Activated CD8-positive, alpha-beta memory T cell treated with anti-CD3 and anti-CD28 coated beads for 4 hours (primary cell): ENCODE measurements around the gene GUCY2D.
"Not testable (repeated sequence)": the region's sequence is repeated elsewhere in the genome, so short reads cannot be mapped to it uniquely, and the experiment has no call there.

Experiments used
- DNase-seq, 2 donors: peaks; one replicate each; pipeline ENCODE4 v3.0.0-alpha.2; 2020; ENCODE audit warnings: low read depth in 2 of 2

Gene GUCY2D

DNA sequence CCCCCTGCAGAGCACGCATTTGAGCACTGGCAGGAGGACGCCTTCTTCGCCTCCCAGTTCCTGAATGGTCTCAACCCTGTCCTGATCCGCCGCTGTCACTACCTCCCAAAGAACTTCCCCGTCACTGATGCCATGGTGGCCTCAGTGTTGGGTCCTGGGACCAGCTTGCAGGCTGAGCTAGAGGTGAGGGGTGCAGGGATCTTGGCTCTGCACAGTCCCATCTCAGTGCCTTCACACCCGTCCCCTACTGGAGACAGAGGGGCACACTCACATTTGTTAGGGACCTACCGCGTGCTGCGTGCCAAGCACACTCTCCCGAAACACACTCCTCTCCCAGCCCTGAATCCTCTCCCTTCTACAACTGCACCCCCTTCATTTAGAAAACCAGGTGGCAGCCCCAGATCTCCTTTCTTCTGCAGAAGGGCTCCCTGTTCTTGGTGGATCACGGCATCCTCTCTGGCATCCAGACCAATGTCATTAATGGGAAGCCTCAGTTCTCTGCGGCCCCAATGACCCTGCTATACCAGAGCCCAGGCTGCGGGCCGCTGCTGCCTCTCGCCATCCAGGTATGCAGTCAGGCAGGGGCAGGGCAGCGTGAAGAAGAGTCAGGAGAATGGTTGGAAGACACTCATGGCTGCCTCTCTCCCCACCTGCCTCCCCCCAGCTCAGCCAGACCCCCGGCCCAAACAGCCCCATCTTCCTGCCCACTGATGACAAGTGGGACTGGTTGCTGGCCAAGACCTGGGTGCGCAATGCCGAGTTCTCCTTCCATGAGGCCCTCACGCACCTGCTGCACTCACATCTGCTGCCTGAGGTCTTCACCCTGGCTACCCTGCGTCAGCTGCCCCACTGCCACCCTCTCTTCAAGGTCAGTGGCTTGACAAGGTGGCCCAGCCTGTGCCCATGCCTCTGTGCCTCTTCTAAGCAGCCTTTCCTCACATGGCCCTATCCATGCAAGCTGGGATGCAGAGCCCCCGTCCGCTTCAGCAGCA lies 42.7 kb downstream of the GUCY2D start:
- no peak for DNase-seq

DNA sequence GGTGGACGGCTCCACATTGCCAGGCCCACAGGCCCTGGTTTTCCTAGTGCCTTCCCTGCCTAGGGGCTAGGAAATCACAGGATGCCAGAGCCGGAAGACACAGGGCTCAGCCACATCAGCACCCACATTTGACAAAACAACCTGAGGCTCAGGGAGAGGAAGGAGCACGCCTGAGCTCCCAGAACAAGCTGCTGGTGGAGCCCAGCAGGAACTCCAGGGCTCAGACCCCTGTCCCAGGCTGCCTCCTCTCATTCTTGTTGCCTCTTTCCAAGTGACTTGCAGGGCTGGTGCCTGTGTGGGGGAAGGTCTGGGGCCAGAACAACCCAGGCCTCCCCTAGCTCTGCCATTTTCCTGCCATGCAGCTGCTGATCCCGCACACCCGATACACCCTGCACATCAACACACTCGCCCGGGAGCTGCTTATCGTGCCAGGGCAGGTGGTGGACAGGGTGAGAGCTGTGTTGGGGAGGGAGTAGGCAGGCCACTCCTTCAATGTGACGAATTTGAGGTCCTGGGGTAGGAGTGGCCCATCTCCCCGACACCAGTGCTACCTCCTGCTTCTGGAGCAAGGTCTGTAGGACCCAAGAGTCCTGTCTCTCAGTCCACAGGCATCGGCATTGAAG lies 44.0 kb downstream of the GUCY2D start:
- no peak for DNase-seq

DNA sequence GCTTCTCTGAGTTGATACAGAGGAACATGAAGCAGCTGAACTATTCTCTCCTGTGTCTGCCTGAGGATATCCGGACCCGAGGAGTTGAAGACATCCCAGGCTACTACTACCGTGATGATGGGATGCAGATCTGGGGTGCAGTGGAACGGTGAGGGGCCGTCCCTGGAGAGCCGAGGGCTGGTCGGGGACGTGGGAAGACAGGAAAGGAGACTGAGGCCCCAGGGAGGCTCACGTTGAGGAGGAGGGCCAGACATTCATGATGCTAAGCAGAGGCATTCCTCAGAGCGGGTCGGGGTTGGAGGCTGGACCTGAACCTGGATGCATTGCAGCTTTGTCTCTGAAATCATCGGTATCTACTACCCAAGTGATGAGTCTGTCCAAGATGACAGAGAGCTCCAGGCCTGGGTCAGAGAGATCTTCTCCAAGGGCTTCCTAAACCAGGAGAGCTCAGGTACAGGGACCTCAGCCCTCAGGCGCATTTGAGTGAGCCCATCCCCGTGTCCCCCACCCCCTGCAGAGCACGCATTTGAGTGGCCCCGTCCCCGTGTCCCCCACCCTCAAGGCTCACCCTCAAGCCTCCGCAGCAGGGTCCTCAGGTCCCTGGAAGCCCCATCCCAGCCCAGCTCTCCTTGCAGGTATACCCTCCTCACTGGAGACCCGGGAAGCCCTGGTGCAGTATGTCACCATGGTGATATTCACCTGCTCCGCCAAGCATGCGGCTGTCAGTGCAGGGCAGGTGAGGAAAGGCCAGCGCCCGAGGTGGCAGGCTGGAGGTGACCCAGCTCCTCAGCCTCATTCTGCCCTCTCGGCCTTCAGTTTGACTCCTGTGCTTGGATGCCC lies 44.7 kb downstream of the GUCY2D start:
- no peak for DNase-seq

DNA sequence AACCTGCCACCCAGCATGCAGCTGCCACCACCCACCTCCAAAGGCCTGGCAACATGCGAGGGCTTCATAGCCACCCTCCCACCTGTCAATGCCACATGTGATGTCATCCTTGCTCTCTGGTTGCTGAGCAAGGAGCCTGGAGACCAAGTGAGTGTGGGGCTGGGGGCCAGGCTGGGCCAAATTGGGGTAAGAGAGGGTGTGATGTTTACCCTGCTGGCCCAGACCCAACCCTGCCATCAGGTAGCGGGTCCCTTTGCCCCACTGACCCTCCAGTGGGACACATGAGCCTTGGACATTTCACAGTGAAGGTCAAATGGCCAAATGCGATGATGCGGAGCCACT lies 45.3 kb downstream of the GUCY2D start:
- DNase-seq, result no peak

DNA sequence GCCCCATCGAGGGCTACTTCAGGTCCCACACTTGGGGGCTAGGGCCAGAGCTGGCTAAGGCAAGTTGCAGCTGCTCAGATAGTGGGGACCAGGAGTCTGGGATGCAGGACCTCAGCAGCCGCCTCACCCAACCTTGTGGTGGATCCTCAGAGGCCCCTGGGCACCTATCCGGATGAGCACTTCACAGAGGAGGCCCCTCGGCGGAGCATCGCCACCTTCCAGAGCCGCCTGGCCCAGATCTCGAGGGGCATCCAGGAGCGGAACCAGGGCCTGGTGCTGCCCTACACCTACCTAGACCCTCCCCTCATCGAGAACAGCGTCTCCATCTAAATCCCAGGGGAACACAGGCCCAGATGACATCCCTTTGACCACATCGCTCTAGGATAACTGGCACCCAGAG lies 45.8 kb downstream of the GUCY2D start:
- DNase-seq, result no peak

DNA sequence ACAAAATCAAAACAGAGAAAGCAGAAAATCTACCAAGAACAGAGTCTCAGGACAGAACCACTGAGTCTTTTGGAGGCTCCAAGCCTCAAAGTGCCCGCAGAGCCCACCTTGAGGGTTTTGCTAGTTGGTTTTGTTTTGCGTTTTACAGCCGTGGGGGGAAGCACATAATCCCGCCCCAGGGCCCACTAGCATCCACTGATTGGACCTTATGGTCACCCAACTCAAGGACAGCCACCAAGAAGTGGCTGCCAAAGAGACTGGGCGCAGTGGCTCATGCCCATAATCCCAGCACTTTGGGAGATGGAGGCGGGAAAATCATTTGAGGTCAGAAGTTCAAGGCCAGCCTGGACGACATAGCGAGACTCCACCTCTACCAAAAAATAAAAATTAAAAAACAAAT lies 46.3 kb downstream of the GUCY2D start:
- no peak for DNase-seq

DNA sequence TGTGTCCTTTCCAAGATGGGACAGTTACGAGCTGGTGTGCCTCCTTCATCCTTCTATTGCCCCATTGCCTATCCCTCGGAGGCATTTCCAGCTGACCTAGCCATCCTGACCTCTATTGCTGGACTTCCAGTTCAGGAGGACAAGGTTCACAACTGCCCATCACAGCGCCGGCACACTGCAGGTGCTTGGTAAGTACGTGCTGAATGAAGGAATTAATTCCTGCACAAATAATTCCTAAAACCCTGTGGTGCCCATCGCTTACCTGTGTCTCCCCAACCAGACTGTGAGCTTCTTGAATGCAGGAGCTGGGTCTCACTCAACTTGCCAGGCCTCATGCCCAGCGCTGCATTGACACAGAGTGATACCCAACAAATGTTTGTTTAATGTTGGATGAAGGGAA lies 49.4 kb downstream of the GUCY2D start:
- no peak for DNase-seq

DNA sequence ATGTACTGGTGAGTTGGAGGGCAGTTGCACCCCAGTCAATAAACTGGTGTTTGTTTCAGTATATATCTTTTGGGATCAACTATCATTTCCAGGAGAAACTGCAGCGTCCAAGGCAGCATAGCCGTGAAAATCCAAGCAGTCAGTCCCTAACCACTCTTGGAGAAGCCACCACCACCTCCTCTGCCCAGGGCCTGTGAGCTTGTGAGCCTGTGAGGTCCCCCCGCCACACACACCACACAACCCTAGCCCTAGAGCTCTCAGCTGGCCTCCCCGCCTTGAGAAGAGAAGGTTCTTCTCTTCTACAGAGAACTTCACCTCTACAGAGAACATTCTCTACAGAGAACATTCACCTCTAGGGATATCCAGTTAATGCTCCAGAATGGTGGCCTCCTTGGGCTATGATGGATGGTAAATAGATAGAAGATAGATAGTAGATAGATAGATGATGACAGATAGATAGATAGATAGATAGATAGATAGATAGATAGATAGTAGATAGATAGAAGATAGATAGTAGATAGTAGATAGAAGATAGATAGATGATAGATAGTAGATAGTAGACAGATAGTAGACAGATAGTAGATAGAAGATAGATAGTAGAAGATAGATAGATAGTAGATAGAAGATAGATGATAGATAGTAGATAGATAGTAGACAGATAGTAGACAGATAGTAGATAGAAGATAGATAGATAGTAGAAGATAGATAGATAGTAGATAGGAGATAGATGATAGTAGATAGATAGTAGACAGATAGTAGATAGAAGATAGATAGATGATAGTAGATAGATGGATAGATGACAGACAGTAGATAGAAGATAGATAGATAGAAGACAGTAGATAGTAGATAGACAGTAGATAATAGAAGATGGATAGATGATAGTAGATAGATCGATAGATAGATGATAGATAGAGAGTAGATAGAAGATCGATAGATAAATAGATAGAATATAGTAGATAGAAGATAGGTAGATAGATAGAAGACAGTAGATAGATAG lies 50.1 kb downstream of the GUCY2D start:
- DNase-seq, result no peak

DNA sequence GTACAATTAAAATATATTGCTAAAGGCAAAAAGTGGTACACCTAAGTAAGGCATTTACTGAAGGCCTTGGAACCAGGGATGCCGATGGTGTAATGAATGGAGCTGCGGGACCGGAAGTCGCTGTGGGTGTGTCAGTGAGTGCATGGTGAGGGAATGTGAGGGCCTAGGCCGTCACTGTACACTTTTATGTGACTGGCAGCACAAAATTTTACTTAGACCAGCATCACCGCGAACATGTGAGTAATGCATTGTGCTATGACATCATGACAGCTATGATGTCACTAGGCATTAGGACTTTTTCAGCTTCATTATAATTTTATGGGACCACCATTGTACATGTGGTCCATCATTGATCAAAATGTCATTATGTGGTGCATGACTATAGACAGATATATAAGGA lies 51.2 kb downstream of the GUCY2D start:
- no peak for DNase-seq

DNA sequence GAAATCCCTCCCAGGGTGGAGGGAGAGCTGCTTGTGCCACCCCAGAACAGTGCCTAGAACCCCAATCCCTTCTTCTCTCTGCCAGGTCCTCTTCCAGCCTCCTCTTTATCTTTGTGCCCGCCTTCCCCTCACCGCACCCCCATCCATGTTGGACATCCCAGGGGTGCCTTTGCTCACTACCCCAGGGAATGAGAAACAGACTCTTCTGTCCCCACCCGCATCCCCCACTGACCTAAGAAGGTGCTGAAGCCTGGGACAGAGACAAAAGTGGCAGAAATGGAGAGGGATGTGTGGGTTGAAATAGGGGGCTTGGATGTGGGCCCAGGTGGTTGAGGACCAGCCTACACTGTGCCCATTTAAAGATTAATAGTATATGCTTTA lies 53.4 kb downstream of the GUCY2D start:
- no peak for DNase-seq

DNA sequence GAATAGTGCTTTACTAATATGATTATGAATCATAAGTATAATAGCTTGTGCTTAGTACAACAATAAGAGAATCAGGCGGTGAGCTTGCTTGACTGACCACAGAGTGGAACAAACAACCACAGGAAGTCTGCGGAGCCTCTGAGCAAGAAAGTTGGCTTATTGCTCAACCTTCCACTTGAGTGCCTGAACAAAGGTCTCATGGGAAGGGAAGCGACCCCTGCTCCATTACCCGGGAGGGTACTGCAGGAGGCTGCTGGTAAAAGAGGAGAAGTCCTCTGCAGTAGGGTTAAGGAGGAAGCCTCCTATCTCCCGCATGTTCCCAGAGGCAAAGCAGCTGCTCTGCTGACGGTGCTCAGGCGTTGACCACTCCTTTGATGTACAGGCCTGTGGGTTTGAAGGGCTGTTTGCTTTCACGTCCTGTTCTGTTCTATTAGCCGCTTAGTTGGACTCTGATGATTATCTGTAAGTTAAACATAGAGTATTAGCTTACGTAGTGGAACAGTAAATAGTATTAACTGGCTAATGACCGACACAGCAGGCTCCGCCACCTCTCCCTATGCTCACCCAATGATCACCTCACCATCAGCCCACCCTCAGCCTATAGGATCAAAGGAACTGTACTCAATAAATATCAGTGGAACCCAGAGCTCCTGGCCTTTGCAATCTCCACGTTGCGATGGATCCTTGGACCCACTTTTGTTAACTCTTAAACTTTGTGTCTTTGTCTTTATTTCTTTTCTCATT lies 54.0 kb downstream of the GUCY2D start:
- DNase-seq, result peak in 1 of 2 donors; percentile 28

DNA sequence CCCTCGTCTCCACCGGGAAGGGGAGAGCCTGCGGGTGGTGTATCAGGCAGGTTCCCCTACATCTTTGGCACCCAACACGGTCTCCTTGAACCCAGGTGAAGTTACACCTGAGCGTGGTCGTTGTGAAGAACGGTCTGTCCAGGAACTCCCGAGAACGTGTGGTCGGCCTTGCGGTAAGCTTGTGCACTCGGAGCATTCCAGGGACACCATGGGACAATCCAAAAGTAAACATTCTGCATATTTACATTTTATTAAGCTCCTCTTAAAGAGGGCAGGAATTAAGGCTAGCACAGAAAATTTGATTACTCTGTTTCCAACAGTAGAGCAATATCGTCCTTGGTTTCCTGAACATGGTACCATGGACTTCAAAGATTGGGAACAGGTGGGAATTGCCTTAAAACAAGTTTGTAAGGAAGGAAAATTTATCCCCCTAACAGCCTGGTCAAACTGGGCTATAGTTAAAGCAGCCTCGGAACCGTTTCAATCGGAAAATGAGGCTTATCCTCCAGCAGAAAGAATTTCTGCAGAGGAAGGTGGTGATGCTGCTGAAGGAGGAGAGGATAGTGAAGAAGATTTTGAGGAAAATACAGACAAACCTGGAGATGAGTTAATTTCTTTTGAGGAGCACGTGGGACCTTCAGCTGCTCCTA lies 54.7 kb downstream of the GUCY2D start:
- no peak for DNase-seq

DNA sequence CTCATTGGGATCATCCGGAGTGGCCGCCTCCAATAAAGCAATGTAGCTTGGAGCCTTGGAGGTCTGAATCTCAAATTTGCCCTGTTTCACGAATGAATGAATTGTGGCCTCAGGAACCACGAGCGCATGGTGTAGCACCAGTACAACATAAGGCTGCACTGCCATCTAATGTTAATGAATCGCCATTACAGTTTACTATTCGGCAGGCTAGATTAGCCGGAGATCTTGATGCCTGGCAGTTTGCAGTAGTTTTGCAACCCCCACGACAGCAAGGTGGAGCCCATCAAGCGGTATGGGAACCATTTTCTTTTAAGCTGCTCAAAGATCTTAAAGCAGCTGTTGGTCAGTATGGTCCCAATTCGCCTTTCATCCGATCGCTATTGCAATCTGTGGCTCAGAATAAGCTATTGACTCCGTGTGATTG lies 55.3 kb downstream of the GUCY2D start:
- DNase-seq, result peak in 1 of 2 donors; percentile 31

DNA sequence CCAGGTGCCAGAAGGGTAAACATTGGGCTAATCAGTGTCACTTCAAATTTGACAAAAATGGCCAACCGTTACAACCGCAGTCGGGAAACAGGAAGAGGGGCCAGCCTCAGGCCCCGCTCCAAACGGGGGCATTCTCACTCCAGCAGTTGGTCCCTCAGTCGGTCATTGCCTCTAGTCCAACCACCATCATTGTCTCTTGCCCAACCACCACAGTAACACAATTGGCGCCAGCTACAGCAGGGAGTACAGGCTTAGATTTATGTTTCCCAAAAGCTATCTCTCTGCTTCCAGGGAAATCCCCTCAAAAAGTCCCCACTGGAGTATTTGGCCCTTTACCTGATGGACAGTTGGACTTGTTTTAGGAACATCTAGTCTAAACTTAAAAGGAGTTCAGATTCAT lies 56.7 kb downstream of the GUCY2D start:
- no peak for DNase-seq

DNA sequence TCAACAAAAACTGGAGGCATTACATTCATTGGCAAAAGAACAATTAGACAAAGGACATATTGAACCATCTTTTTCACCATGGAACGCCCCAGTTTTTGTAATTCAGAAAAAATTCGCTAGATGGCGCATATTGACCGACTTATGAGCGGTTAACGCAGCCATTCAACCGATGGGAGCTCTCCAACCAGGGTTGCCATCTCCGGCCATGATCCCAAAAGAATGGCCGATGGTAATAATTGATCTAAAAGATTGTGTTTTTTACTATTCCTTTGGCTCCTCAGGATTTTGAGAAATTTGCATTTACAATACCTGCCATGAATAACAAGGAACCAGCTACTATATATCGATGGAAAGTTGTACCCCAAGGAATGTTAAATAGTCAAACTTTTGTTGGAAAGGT lies 57.9 kb downstream of the GUCY2D start:
- peak in 1 of 2 donors; percentile 31 for DNase-seq

DNA sequence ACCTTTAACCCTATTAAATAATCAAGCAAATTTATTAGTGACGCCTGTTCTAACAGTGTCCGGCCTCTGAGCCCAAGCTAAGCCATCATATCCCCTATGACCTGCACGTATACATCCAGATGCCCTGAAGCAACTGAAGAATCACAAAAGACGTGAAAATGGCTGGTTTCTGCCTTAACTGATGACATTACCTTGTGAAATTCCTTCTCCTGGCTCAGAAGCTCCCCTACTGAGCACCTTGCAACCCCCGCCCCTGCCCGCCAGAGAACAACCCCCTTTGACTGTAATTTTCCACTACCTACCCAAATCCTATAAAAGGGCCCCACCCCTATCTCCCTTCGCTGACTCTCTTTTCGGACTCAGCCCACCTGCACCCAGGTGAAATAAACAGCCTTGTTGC lies 59.4 kb downstream of the GUCY2D start:
- DNase-seq, result not testable (repeated sequence)

DNA sequence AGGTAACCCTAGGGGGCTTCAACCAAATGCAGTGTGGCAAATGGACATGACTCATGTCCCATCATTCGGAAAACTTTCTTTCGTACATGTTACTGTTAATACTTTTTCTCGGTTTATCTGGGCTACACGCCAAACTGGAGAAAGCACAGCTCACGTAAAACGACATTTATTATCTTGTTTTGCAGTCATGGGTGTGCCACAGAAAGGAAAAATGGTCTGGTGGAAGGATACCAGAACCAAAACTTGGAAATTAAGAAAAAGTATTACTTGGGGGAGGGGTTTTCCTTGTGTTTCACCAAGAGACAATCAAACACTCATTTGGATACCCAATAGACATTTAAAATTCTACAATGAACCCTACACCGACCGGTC lies 60.0 kb downstream of the GUCY2D start:
- no peak for DNase-seq

DNA sequence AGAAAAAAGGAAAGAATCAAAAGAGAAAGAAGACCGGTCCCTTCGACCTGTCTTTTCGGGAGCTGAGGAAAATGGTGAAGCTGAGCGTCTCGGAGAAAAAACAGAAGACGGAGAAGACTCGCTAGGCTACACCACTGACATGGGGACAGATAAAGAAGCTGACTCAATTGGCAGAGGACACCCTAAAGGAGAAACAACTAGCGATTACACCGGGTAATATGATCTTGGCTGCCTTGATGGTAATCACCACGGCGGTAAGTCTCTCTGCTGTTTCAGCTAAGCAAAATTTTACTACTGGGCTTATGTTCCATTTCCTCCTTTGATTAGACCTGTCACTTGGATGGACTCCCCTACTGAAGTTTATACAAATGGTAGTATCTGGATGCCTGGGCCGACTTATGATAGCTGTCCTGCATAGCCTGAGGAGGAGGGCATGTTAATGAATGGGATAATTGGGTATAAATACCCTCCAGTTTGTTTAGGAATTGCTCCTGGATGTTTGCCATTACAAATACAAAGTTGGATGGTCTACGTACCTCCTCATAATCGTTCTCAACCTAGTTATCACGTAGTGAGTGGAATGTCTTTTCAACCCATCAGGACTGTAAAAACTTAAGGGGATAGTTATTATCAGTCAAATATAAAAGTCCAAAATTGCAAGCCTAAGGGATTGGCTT lies 60.5 kb downstream of the GUCY2D start:
- DNase-seq, result no peak

DNA sequence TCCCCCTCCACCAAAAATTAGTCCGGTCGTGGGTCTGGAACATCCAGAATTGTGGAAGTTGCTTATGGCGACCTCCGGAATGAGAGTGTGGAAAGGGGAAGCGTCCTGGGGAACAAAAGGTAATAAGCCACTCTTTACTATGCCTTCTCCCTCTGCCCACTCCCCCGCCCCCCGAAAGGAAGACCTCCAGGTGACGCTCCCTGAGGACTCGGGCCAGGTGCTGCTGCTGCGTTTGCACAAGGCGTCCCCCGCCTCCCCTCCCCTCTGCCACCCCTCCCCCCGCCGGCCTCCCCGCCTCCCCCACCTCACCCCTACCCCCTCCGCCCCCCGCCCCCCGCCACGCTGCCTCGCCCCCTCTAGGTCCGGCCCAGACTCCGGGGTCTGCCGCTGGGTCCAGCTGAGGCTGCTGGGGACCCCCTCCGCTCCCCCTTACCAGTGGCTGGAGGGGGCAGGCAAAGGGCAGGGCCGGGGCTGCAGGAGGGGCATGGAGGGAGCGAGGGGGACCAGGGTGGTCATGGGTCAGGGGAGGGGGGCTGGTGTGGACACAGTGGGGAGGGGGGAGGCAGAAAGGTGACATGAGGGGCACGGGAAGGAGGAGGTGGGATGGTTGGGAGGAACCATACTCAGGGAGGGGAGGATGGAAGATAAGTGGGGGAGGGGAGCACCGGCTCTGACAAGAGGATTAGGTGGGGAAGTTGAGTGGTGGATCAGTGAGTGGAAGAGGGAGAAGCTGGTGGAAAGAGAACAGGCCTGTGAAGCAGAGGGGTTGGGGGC lies 61.5 kb downstream of the GUCY2D start:
- DNase-seq, result no peak
